8988T (cell line): ENCODE measurements around the gene ZBTB7C.

ENCODE experiments used
- DNase-seq: peaks from one replicate; pipeline ENCODE4 v3.0.0; 2011

ZBTB7C gene

DNA sequence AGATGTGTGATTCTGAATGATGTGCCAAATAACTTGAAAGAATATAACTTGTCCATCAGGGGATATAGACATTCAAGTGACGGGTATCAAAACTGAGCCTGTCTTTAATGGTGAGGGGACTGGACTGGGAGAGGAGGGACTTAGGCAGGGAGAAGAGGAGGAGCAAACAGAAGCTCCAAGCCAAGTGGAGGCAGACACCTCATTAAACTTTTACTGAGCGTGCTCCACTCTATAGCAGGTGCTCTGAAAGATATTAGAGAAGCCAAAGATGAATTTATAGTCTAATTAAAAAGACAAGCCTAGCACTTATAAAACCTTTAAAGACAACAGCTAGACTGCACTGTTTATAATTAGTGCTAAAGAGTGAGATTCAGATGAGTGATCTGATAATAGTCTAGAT, 431.0 kb downstream of the ZBTB7C start:
- DNase-seq, result no peak
